Suprapubic skin (tissue), 3 donors: ENCODE data around the gene SEPHS1.

Experiments
- CTCF ChIP-seq, 2 donors: fragments of 200-600 bp in 1 of 2; fragments of 450-650 bp in 1 of 2; sonication (generic) in 1 of 2; IDR thresholded peaks; one replicate each; pipeline ENCODE4 v1.5.1; 2016 to 2019; ENCODE audit warnings: antibody characterized with exemption in 2 of 2, mild to moderate bottlenecking in 1 of 2, moderate library complexity in 1 of 2
- EP300 ChIP-seq: sonication (generic); formaldehyde crosslinking; IDR thresholded peaks from one replicate; pipeline ENCODE4 v1.6.1; 2017; ENCODE audit warnings: antibody characterized with exemption

GRCh38 chr10:13302821-13303555 is 45.1 kb downstream of the SEPHS1 start:
- TF ChIP-seq CTCF (IDR thresholded peaks at IDR 0.05): no peak
- no peak for TF ChIP-seq EP300
